HG02798 (cell line): ENCODE data around the gene DUSP1.
A peak's percentile ranks its signal among the peaks of the same experiment; 100 is the strongest.
"Not testable (repeated sequence)": the region's sequence is repeated elsewhere in the genome, so short reads cannot be mapped to it uniquely, and the experiment has no call there.

Experiments used
- ATAC-seq: cut with Tn5 transposase; IDR thresholded peaks from one replicate; pipeline ENCODE4 v1.9.1; 2021; ENCODE audit warnings: mild to moderate bottlenecking; ENCODE audit not compliant: unreplicated experiment, poor library complexity

DUSP1 gene, protein sequence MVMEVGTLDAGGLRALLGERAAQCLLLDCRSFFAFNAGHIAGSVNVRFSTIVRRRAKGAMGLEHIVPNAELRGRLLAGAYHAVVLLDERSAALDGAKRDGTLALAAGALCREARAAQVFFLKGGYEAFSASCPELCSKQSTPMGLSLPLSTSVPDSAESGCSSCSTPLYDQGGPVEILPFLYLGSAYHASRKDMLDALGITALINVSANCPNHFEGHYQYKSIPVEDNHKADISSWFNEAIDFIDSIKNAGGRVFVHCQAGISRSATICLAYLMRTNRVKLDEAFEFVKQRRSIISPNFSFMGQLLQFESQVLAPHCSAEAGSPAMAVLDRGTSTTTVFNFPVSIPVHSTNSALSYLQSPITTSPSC

DNA sequence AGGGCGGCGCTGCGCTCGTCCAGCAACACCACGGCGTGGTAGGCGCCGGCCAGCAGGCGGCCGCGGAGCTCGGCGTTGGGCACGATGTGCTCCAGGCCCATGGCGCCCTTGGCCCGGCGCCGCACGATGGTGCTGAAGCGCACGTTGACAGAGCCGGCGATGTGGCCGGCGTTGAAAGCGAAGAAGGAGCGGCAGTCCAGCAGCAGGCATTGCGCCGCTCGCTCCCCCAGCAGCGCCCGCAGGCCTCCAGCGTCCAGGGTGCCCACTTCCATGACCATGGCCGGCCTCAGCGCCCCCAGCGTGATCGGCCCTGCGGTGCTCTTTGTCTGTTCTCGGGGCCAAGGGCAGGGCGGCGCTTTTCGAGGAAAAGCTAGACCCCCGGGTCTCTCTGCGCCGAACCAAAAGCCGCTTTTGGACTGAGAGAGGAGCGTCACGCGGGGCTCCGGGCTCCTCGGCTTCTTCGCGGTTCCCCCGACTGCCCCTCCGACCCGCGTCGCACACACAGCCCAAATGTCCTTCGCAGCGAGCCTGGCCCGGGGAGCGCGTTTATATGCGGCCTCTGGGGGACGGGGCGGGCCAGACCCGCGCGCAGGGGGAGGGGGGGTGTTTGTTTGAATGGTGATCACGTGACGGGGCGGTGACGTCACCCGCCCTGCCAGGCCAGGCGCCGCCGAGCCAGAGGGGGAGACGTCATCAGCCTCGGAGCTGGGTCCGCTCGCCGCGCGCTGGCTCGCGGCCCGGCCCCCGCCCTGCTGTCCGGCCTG lies at the start of gene DUSP1:
Gene DUSP1, minus strand, starts transcription at position 521 of the 764 bp plus-strand sequence. Its CDS starts 243 bp downstream, at position 278.
- ATAC-seq: peak; percentile 61

DNA sequence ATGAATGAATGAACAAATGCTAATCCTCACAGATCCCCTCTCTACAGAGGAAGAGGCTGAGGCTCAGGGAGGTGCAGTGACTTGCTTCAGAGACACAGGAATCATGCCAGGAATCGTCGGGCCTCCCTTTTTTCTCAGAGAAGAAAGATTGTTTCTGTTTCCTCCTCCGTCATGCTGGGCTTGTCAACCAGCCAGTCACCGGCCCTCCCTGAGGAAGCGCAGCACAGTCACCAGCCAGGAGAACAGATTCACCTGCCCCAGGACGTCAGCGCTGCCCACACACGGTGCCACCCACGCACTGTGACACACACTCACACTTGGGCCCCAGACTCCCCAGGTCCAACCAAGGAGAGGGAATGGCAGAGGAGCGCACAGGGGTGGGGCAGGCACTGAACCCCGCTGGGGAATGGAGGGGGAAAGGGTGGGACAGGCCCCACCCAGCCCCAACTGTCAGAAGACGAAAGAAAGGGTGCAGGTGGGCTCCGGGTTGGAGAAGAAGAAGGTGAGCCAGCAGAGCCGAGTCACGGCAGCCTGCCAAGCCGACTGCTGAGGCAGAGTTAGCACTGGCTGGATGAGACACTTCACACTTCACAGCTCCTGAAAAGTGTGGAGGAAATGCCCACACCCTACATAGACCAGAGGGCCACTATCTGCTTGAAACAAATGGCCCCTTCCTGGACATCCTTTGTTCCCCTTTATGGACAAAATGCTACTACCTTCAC lies 49.2 kb upstream of the DUSP1 start:
- no peak for ATAC-seq

DNA sequence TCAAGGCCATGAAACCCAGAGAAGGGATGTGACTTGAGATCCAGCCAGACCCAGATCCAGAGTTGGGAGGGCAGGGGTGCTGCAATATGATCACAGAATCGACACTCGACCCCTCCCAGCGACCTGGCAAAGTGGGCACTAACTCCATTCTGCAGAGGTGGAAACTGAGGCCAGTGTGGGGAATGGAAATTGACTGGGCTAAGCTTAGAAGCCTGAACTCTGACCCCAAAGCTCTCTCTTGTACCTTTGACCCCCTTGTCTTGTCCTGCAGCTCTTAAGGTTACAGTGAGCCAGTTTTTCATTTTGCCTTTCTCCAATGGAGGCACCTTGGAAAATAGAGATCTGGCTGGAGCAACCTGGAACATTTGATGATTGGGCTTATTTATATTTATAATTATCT lies 48.6 kb upstream of the DUSP1 start:
- no peak for ATAC-seq

DNA sequence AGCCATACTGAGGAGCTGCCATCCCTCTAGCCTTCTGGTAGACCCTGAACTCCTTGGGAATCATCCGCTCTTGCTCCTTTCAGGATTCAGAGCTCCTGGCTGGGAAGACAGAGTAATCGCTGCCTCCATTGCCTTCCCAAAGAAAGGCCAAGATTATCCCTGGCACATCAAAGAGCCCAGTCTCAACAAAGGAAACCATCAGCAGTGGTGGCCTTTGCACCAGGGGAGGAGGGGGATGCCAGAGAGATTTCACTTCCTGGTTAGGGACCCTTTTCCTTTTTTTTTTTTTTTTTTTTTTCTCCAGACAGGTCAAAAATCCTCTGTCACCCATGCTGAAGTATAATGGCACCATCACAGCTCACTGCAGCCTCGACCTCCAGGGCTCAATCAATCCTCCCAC lies 47.1 kb upstream of the DUSP1 start:
- ATAC-seq: no peak

DNA sequence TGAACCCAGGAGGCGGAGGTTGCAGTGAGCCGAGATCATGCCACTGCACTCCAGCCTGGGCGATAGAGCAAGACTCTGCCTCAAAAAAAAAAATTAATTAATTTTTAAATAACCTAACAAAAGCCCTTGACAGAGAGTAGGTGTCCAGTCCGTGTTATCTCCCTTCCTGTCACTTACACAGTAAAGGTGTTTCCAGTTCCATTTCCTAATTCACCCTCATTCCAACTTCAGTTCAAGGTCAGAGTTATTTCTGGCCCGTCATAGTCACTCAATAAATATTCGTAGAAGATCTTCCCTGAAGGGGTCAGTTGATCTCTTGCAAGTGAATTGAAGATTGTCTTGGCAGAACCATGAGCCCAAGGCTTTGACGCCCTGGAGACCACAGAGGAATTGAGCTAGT lies 46.7 kb upstream of the DUSP1 start:
- no peak for ATAC-seq

DNA sequence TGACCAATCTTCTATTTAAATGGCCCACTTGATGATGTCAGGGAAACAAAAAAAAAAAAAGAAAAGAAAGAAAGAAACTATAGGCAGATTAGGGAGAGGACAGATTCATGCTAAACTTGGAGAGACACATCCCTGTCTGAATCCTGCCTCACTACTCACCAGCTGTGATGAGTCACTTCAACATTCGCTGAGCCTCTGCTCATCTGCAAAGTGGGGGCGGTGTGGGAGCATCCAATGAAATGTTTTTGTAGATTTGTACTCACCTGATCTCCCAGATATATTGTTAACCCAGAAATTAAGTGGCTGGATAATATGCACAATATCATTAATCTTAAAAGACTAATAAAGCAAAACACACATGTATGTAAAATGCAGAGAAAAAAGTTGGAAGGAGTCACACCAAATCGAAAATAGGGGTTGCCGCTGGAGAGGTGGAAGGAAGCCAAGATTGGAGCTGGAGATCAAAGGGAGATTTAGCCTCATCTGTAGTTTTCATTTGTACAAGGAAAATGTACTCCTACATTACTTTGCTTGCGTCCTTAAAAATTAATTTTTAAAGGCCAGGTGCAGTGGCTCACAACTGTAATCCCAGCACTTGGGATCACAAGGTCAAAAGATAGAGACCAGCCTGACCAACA lies 46.0 kb upstream of the DUSP1 start:
- ATAC-seq: no peak

DNA sequence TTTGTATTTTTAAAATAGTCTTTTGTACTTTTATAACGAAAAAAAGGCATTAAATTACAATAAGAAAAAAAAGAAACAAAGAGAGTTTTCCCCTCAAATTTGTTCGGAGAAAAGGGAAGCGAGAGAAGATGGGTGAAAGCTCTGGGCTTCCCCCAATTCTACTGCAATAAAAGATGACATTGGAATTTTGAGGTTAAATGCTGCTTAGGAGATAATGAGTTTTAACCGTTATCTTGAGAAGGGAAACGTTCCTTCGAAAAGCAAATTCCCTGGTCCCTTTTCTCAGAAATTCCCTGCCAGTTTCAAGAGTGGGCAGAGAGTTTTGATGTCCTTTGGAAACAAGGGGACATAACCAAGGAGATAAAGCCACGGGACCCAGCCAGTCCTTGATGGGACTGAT lies 44.6 kb upstream of the DUSP1 start:
- ATAC-seq: no peak

DNA sequence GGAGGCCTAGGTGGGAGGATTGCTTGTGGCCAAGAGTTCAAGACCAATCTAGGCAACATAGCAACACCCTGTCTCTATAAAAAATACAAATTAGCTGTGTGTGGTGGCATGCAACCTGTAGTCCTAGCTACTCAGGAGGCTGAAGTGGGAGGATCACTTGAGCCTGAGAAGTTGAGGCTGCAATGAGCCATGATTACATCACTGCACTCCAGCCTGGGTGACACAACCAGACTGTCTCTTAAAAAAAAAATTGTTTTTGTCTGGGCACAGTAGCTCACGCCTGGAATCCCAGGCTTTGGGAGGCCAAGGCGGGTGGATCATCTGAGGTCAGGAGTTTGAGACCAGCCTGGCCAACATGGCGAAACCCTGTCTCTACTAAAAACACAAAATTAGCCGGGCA lies 40.0 kb upstream of the DUSP1 start:
- not testable (repeated sequence) for ATAC-seq

DNA sequence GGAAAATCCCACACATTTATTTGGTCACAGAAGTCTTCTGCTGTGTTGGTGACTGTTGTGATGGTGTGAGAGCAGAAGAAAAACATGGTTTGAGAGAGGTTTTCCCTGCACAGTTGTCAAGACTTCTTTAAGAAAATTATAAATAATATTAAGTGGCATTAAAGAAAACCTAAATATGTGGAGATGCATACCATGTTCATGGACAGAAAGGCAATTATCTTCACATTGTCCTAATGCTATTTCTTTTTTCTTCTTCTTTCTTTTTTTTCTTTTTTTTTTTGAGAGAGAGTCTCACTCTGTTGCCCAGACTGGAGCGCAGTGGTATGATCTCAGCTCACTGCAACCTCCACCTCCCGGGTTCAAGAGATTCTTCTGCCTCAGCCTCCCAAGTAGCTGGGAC lies 38.8 kb upstream of the DUSP1 start:
- ATAC-seq: no peak

DNA sequence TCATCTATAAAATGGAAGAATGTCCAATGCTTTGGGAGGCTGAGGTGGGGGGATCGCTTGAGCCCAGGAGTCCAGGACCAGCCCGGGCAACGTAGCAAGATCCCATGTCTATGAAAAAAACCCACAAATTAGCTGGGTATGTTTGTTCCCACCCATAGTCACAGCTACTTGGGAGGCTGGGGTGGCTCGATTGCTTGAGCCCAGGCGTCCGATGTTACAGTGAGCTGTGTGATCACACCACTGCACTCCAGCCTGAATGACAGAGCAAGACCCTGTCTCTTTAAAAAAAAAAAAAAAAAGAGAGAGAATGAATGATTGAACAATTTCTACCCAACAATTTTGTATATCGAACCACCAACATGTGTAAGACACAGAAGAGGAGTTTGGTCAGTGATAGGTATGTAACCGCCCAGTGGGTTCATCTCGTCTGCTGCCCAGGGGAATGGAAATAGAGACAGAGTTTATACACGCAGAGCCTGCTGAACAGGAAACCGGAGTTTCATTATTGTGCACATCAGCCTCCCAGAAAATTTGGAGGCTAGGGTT lies 36.8 kb upstream of the DUSP1 start:
- no peak for ATAC-seq

DNA sequence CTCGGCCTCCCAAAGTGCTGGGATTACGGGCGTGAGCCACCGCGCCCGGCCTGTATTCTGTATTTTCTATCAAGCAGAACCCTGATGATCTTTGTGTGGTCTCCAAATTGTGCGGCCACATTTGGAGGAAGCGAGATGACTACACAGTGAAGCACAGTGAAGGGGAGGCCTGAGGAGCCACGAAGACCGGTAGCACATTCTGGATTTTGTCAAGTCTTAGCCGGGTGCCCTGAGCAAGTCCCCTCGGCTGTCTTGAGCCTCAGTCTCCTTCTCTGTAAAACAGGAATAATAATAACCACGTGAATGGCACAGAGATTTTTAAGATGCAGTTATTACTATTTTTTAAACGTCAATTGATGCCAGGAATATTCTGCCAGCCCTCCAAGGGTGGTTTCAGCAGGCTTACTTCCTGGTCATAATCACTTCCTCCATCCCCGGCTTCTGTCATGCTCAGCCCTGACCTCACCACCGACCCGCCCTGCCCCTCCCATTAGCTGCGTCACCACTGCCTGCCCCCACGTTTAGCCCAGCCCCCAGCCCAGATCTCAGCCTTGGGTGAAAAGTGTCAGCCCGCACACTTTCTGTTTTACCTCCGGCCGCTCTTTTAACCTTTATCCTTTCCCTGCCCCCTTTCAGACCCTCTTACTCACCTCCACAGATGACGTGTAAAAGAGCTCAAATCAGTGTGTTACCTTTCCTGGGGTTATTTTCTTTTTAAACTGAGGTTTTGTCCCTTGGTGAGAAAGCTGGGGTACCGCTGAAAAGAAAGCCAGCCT lies 36.1 kb upstream of the DUSP1 start:
- peak; percentile 94 for ATAC-seq

DNA sequence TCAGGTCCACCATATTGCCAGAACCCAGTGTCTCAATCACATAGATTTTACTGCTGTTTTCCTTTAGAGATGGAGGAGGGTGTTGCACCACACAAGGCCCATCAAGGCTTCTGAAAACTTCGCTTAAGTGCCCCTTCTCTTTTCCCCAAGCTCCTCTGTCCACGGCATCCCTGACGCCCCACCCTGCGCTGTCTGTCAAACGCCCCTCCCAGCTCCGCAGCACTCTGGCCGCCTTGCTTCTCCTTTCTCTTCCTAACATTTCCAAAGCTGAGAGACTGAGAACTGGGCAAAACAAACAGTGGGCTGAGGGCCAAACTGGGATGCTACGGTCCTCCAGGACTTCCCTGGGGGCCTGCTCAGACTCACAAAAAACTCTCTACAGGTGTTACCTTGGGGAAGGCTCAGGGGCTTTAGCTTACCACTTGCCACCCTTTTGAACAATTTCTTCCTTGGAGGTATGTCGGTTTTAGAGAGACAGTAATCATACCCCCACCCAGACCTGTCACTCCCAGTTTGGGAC lies 34.8 kb upstream of the DUSP1 start:
- ATAC-seq: no peak

DNA sequence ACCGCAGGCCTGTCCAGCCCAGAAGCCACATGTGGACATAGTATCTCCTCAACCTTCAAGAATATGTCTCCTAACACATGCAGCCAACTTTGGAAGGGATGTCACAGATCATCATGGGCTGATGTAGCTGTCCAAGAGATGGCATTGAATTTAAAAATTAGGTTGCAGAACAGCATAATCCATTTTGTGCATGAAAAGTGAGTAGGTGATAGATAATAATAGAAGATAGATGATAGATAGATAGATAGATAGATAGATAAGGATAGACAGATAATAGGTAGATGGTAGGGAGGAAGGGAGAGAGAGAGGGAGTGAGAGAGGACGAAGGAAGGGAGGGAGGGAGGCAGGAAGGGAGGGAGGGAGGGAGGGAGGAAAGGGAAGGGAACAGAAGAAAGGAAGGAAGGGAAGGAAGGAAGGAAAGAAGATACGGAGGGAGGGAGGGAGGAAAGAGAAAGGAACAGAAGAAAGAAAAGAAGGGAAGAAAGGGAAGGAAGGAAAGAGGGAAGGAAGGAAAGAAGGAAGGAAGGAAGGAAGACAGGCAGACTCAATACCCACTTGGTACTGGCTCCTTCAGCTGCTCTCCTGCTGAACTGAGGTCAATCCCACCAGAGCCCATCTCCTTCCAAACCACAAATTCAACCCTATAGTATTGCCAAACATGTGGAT lies 34.2 kb upstream of the DUSP1 start:
- no peak for ATAC-seq

DNA sequence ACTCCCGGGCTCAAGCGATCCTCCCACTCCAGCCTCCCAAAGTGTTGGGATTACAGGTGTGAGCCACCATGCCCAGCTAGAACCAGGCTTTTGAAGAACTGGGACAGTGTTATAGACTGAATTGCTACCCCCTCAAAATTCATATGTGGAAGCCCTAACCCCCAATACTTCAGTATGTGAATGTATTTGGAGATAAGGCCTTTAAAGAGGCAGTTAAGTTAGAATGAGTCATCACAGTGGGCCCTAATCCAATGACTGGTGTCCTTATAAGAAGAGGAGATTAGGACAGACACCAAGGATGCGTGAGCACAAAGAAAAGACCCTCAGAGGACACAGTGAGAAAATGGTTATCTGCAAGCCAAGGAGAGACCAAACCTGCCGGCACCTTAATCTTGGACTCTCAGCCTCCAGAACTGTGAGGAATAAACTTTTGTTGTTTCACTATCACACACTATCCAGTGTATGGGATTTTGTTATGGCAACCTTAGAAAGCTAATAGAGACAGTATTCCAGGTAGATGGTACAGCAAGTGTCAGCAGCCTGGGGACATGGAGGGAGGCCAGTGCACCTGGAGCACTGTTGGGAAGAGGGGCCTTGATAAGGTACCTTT lies 31.7 kb upstream of the DUSP1 start:
- no peak for ATAC-seq

DNA sequence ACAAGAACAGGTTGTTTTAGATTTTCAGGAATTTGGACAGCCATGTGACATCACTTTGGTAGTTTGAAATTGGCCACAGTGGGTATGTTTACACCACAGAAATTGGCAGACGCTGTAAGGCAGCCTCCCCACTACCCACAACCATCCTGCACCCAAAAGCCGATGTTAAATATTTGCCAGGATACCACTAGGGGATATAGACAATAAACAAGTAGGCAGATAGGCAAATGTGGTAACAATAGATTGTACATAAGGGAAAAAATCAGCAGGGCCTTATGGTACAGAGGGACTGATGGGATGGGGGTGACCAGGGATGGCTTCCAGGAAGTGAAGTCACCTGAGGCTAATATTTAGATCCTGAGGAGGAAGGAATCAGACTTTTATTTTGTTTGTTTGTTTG lies 31.1 kb upstream of the DUSP1 start:
- ATAC-seq: no peak

DNA sequence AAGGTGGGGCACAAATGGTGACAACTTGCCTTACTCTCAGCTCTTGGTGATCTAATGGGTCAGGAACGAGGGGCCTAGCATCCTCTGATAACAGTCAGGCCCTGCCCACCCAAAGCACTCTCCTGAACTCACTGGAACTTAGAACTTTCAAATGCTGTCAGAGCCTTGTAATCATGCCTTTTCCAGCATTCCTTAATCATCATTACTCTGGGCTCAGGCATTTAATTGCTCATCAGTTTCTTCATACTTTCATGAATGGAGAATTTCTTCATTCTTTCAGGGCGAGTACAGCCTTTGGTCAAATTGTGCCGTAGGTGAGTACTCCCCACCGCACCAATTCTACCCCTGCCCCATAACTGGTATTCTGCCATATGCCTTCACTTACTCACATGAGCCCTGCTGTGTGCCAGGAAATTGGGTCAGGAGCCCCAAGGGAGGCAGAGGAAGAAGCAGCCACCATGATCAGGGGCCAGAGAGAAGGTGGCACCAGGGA lies 30.2 kb upstream of the DUSP1 start:
- ATAC-seq: no peak

DNA sequence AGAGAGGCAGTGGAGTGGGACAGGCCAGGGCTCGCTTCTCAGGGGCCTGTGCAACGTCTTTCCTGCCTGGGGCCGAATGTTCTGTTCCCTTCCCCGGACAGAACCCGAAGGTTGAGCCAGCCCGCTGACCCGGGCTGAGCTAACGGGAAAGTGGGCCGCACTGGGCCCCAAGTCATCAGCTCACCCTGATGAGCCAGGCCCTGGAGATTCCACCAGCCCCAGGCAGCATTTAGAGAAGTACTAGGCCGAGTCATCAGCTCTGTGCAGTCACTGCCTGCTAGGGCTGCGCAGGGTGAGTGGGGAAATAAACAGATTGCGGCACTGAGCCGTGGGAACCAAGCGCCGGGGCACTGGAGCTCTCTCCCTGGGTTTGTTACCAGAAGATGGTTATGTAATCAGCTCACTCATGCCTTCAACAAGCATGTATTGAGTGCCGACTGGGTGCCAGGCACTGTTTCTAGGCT lies 29.1 kb upstream of the DUSP1 start:
- ATAC-seq: no peak

DNA sequence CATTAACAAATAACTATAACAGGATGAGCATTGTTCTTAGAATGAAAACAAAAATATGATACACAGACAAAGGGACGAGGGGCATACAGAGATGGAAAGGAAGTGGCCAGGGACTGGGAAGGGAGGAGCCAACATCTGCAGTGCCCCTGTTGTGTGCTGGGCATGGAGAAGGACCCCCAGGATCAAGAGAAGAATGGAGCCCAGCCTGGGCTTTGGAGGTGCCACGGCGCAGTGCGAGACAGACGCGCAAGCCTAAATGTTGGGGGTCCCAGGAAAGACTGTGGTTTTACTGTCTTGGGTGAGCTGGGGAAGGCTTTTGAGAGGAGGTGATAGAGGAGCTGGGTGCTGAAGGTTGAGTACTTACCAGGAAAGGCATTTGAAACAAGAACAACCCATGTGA lies 28.4 kb upstream of the DUSP1 start:
- no peak for ATAC-seq
